Measurements from ENCODE around the gene PTPRM.

The PTPRM gene

GRCh38 chr18:7844017-7844416 lies 276.9 kb downstream of the PTPRM start:
- H3K4me1 ChIP-seq (ENCODE audit: insufficient read depth, low read length, poor library complexity, severe bottlenecking): no peaks in the 10 kb centered on the region
- no peaks in the 10 kb centered on the region for H3K9me2 ChIP-seq (replicated peaks; ENCODE audit: low read depth, low read length)
- no peaks in the 10 kb centered on the region for H3K79me2 ChIP-seq (ENCODE audit: insufficient read depth, low read length)
- H3K4me3 ChIP-seq (ENCODE audit: low read length, poor library complexity, severe bottlenecking): no peak overlapping the region
- no peaks in the 10 kb centered on the region for H4K20me1 ChIP-seq (ENCODE audit: insufficient read depth, low read length, poor library complexity, severe bottlenecking)
- no peak overlapping the region for H2AFZ ChIP-seq (ENCODE audit: low read length)
- no peak overlapping the region for H3K9ac ChIP-seq (ENCODE audit: low read depth, low read length, poor library complexity, severe bottlenecking)
- H3K36me3 ChIP-seq (ENCODE audit: insufficient read depth, low read length): no peaks in the 10 kb centered on the region
- H3F3A ChIP-seq (ENCODE audit: low read depth): no peaks in the 10 kb centered on the region
- H3K4me2 ChIP-seq (ENCODE audit: low read depth, low read length, poor library complexity, severe bottlenecking): no peak overlapping the region
- peaks cover 16% of the 10 kb centered on the region; the same call in 1 of the 2 replicates for H3K9me3 ChIP-seq (ENCODE audit: insufficient read depth, low read depth, low read length)
- TF ChIP-seq EZH2phosphoT487 (IDR thresholded peaks at IDR 0.05; ENCODE audit: borderline replicate concordance): no peak
- TF ChIP-seq CTCF (conservative IDR thresholded peaks at IDR 0.05; ENCODE audit: low read length): no peak
- H3K27me3 ChIP-seq (ENCODE audit: insufficient read depth, low read length, poor library complexity, severe bottlenecking): no peaks in the 10 kb centered on the region

DNA sequence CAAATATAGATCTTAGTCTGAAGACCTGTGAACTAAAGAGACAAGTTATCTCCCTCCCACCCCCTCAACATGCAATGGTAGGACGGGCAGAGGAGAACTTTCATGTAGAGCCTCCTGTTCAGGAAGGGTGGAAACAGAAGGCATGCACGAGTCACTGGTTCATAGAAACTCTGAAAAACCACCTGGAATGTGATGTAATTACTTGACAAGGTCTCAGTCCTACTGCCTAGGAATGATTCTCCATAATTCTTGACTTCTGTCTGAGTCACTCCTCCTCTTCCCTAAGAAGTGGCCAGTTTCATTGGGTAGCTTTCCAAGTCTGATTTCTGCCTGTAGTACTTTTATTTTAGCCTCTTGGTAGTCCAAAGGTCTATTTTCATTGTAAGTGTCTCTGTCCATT lies 277.3 kb downstream of the PTPRM start:
- Histone ChIP-seq H3K9ac (ENCODE audit: low read depth, low read length, poor library complexity, severe bottlenecking) (no peak overlapping the region), H4K20me1 (ENCODE audit: insufficient read depth, low read length, poor library complexity, severe bottlenecking) (no peaks in the 10 kb centered on the region), H2AFZ (ENCODE audit: low read length) (no peak overlapping the region), H3F3A (ENCODE audit: low read depth) (no peaks in the 10 kb centered on the region), H3K9me3 (ENCODE audit: insufficient read depth, low read depth, low read length) (peaks cover 16% of the 10 kb centered on the region; the same call in 1 of the 2 replicates), H3K4me3 (ENCODE audit: low read length, poor library complexity, severe bottlenecking) (no peak overlapping the region), H3K36me3 (ENCODE audit: insufficient read depth, low read length) (no peaks in the 10 kb centered on the region), H3K79me2 (ENCODE audit: insufficient read depth, low read length) (no peaks in the 10 kb centered on the region), H3K27me3 (ENCODE audit: insufficient read depth, low read length, poor library complexity, severe bottlenecking) (no peaks in the 10 kb centered on the region), H3K4me2 (ENCODE audit: low read depth, low read length, poor library complexity, severe bottlenecking) (no peak overlapping the region), H3K9me2 (replicated peaks; ENCODE audit: low read depth, low read length) (no peaks in the 10 kb centered on the region), H3K4me1 (ENCODE audit: insufficient read depth, low read length, poor library complexity, severe bottlenecking) (no peaks in the 10 kb centered on the region)
- no peak for TF ChIP-seq EZH2phosphoT487 (IDR thresholded peaks at IDR 0.05; ENCODE audit: borderline replicate concordance)
- no peak for TF ChIP-seq CTCF (conservative IDR thresholded peaks at IDR 0.05; ENCODE audit: low read length)

GRCh38 chr18:7846335-7846734 lies 279.2 kb downstream of the PTPRM start:
- Histone ChIP-seq H3K27me3 (ENCODE audit: insufficient read depth, low read length, poor library complexity, severe bottlenecking) (no peaks in the 10 kb centered on the region), H2AFZ (ENCODE audit: low read length) (no peak overlapping the region), H3K4me2 (ENCODE audit: low read depth, low read length, poor library complexity, severe bottlenecking) (no peak overlapping the region)

More at GRCh38 chr18:7846335-7846734, 279.2 kb downstream of the PTPRM start:
- TF ChIP-seq CTCF (conservative IDR thresholded peaks at IDR 0.05; ENCODE audit: low read length) (no peak), EZH2phosphoT487 (IDR thresholded peaks at IDR 0.05; ENCODE audit: borderline replicate concordance) (no peak)
- no peaks in the 10 kb centered on the region for H3K9me2 ChIP-seq (replicated peaks; ENCODE audit: low read depth, low read length)
- no peaks in the 10 kb centered on the region for H3K4me1 ChIP-seq (ENCODE audit: insufficient read depth, low read length, poor library complexity, severe bottlenecking)
- no peaks in the 10 kb centered on the region for H3F3A ChIP-seq (ENCODE audit: low read depth)
- H3K4me3 ChIP-seq (ENCODE audit: low read length, poor library complexity, severe bottlenecking): no peak overlapping the region
- no peaks in the 10 kb centered on the region for H3K36me3 ChIP-seq (ENCODE audit: insufficient read depth, low read length)
- no peak overlapping the region for H3K9ac ChIP-seq (ENCODE audit: low read depth, low read length, poor library complexity, severe bottlenecking)
- H3K9me3 ChIP-seq (ENCODE audit: insufficient read depth, low read depth, low read length): peaks cover 16% of the 10 kb centered on the region; the same call in 1 of the 2 replicates
- no peaks in the 10 kb centered on the region for H4K20me1 ChIP-seq (ENCODE audit: insufficient read depth, low read length, poor library complexity, severe bottlenecking)
- H3K79me2 ChIP-seq (ENCODE audit: insufficient read depth, low read length): no peaks in the 10 kb centered on the region

Data from Loucy (cell line).